Inferior parietal cortex (tissue), 1 donor: ENCODE data around the gene RAPSN.

Experiments used
- DNase-seq: peaks from one replicate; pipeline ENCODE4 v3.0.0-alpha.2; 2016; ENCODE audit errors: extremely low spot score

Gene RAPSN

GRCh38 chr11:47466201-47466600, 17.3 kb upstream of the RAPSN start:
- DNase-seq, result no peak

- DNase-seq, result no peak
These were observed 15.5 kb upstream of the RAPSN start for GRCh38 chr11:47464483-47464882.

GRCh38 chr11:47461876-47462275, 12.9 kb upstream of the RAPSN start:
- DNase-seq, result no peak

- DNase-seq, result no peak
These were observed 11.8 kb upstream of the RAPSN start for GRCh38 chr11:47460571-47461235.

GRCh38 chr11:47454258-47454671, 5.3 kb upstream of the RAPSN start:
- DNase-seq, result peak; percentile 78

GRCh38 chr11:47453365-47453764, 4.4 kb upstream of the RAPSN start:
- no peak for DNase-seq

- DNase-seq, result no peak
These were observed 3.1 kb upstream of the RAPSN start for GRCh38 chr11:47451990-47452389.

- no peak for DNase-seq
These were observed 2.5 kb upstream of the RAPSN start for GRCh38 chr11:47451436-47451835.

- no peak for DNase-seq
These were observed 605 bp upstream of the RAPSN start for GRCh38 chr11:47449541-47449940.

GRCh38 chr11:47447906-47448305, 1.0 kb downstream of the RAPSN start:
- DNase-seq, result no peak

GRCh38 chr11:47446833-47447232, 2.1 kb downstream of the RAPSN start:
- no peak for DNase-seq

GRCh38 chr11:47445840-47446239, 3.1 kb downstream of the RAPSN start:
- no peak for DNase-seq

GRCh38 chr11:47443817-47444216, 5.1 kb downstream of the RAPSN start:
- DNase-seq, result no peak

- DNase-seq, result no peak
These were observed 5.8 kb downstream of the RAPSN start for GRCh38 chr11:47443028-47443700.

- DNase-seq, result no peak
These were observed 6.4 kb downstream of the RAPSN start for GRCh38 chr11:47442514-47442913.

GRCh38 chr11:47441421-47441820, 7.5 kb downstream of the RAPSN start:
- DNase-seq, result no peak

- DNase-seq, result no peak
These were observed 8.9 kb downstream of the RAPSN start for GRCh38 chr11:47440054-47440476.

- no peak for DNase-seq
These were observed 10.2 kb downstream of the RAPSN start for GRCh38 chr11:47438721-47439120.

GRCh38 chr11:47437746-47438418, 11.1 kb downstream of the RAPSN start:
- no peak for DNase-seq

- no peak for DNase-seq
These were observed 11.7 kb downstream of the RAPSN start for GRCh38 chr11:47437218-47437745.

GRCh38 chr11:47436726-47437125, 12.2 kb downstream of the RAPSN start:
- no peak for DNase-seq

- no peak for DNase-seq
These were observed 13.2 kb downstream of the RAPSN start for GRCh38 chr11:47435687-47436086.
